ENCODE measurements around the gene AQP1.
A peak's percentile ranks its signal among the peaks of the same experiment; 100 is the strongest.

- TF ChIP-seq CTCF (IDR thresholded peaks at IDR 0.05) (no peak), POLR2AphosphoS5 (IDR thresholded peaks at IDR 0.05) (peak in 1 of 3 donors; percentile 23), POLR2A (IDR thresholded peaks at IDR 0.05) (no peak)
Measured at GRCh38 chr7:30914596-30914995, 2.9 kb downstream of the AQP1 start.
